DMS153 treated with DMSO at 0.1 percent for 48 hours (cell line): Measurements from ENCODE around the gene ANKRD33.

Experiments used
- DNase-seq: peaks from one replicate; lab custom pipeline; 2025; ENCODE audit not compliant: unreplicated experiment; lab: John Stamatoyannopoulos, UW

Gene ANKRD33, protein sequence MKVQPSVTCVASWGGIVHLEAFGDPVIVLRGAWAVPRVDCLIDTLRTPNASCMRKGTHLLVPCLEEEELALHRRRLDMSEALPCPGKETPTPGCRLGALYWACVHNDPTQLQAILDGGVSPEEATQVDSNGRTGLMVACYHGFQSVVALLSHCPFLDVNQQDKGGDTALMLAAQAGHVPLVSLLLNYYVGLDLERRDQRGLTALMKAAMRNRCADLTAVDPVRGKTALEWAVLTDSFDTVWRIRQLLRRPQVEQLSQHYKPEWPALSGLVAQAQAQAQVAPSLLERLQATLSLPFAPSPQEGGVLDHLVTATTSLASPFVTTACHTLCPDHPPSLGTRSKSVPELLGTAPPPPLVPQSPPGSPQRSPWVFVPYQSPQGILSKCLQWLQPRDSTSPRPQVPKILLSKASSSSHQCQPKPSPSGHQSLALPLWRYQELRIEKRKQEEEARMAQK

DNA sequence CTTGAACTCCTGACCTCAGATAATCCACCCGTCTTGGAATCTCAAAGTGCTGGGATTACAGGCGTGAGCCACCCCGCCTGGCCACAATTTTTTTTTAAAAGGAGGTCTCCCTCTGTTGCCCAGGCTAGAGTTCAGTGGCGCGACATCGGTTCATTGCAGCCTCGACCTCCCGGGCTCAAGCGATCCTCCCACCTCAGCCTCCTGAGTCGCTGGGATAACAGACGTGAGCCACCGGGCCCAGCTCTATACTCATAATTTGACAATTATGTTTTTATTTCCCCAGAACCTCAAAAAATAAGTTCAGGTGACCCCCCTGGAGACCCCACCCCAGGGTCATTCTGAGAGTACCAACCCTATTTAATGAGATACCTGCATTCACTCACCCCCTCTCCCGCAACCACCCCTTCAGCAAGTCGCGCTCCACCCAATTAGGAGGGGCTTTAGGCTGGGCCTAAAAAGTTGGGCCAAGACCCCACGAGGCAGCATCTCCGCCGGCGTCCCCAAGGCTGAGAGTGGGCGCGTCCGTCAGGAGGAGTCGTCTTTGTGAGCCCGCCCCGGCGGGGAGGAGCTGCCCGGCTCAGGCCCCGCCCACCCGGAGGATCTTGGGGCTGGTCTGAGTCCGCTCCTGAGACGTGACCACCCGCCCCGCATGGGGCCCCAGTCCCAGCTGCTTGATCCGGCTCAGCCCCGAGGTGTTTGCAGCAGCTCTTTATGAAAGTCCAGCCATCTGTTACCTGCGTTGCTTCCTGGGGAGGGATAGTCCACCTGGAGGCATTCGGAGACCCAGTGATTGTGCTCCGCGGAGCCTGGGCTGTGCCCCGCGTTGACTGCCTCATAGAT, at the start of gene ANKRD33:
Gene ANKRD33 (plus strand): TSS at position 628 of the 840 bp plus-strand sequence. CDS start 84 bp downstream, at position 712.
- no peak for DNase-seq

- DNase-seq = no peak
Observed at GRCh38 chr12:51838762-51839161, 49.1 kb upstream of the ANKRD33 start.

GRCh38 chr12:51839310-51839947, 48.5 kb upstream of the ANKRD33 start:
- DNase-seq = no peak

DNA sequence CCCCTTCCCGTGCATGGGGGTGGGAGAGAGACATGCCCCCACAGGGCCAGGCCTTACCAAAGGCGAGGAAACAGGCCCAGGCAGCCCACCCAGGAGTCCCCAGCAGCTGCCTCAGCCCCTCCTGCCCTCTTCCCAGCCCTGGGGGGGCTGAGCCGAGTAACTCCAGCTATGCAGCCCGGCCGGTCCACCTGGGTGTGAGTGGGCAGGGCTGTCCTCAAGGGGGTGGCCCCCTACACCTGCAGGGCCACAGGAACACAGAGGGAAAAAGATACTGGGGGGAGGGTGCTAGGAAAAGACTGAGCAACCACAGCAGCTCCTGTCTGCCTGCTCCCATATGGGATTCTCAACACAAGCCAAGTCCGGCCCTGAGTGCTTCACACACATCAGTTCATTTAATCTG, 46.9 kb upstream of the ANKRD33 start:
- DNase-seq = no peak

DNA sequence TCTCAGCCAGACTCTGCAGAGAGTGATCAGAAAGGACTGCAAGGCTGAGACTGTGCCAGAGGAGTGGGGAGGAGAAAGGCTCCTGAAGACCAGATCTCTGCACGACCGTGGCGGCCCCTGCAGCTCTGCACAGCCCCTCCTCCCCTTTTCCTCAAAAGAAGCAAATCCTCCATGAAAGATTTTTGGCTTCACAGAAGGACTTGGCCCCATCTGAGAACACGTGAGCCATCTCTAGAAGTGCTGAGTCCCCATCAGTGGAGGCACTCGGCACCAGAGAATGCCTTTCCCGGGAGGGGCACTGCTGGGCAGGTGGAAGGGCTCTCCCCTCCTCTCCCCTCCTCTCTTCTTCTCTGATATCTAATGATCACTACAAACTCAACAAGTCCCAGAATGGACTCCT, 46.2 kb upstream of the ANKRD33 start:
- DNase-seq = no peak

GRCh38 chr12:51844854-51845253, 43.0 kb upstream of the ANKRD33 start:
- DNase-seq = no peak

- no peak for DNase-seq
Observed at GRCh38 chr12:51845482-51845881, 42.4 kb upstream of the ANKRD33 start.

DNA sequence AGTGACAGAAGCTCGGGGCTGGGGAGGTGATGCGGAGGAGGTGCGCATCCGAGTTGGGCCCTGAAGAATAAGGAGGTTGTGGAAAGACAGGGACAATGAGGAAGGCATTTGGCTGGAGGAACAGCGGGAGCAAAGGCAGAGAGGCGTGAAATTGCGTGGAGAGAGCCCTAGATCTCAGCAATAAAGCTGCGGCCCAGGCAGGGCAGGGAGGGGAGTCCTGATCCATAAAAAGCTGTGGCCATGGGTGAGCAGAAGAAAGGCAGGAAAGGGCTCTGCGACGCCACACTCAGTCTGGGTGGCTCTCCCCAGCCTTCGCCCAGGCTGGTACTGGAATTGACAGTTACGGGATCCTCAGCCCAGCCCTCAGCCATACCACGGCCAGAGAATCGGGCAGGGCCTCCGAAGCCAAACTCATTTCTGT, 41.6 kb upstream of the ANKRD33 start:
- no peak for DNase-seq

- no peak for DNase-seq
Observed at GRCh38 chr12:51846911-51847642, 40.8 kb upstream of the ANKRD33 start.

- no peak for DNase-seq
Observed at GRCh38 chr12:51847643-51848325, 40.1 kb upstream of the ANKRD33 start.

GRCh38 chr12:51848326-51848727, 39.6 kb upstream of the ANKRD33 start, which contains the start of gene FIGNL2:
FIGNL2 (minus strand) TSS chr12:51848718; CDS start chr12:51822413, 26,305 bp downstream.
- no peak for DNase-seq

DNA sequence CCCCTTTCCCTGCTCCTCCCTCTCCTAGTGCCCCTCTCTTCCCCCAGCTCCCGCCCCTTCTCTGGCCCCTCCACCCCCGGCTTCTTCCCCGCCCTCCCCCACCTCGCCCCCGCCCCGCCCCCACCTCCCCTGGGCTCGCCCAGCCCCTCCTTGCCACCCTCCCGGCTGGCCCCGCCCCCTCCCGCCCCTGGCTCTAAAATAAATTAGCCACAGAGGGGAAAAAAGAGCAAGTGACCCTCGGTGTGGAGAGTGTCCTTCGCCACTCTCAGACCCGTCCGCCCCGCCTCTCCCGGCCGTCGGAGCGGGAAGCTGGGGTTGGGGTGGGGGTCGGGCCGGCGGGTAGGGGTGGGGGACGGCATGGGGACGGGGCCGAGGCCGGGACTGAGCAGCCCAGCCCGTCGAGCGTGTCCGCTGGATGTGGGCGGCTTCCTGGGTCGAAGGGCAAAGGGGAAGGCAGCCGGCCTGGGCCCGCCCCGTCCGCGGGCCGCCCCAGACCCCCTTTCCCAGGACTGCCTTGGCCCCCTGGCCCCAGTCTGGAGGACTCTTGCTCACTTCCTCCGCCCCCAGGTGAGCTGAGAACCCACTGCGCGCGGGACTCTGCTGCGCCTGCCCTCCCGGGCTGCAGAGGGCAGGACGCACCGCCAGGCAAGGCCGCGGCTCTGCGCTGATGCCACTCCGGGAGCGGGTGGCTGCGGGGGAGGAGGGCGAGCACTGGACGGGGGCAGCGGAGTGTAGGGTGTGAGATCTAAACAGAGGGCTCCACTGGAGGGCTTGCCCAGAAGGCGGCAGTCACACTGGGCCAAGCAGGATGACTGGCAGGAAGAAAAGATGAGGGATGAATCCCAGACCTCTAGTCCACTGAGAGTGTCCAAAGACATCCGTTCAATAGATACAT, 38.8 kb upstream of the ANKRD33 start:
- no peak for DNase-seq

DNA sequence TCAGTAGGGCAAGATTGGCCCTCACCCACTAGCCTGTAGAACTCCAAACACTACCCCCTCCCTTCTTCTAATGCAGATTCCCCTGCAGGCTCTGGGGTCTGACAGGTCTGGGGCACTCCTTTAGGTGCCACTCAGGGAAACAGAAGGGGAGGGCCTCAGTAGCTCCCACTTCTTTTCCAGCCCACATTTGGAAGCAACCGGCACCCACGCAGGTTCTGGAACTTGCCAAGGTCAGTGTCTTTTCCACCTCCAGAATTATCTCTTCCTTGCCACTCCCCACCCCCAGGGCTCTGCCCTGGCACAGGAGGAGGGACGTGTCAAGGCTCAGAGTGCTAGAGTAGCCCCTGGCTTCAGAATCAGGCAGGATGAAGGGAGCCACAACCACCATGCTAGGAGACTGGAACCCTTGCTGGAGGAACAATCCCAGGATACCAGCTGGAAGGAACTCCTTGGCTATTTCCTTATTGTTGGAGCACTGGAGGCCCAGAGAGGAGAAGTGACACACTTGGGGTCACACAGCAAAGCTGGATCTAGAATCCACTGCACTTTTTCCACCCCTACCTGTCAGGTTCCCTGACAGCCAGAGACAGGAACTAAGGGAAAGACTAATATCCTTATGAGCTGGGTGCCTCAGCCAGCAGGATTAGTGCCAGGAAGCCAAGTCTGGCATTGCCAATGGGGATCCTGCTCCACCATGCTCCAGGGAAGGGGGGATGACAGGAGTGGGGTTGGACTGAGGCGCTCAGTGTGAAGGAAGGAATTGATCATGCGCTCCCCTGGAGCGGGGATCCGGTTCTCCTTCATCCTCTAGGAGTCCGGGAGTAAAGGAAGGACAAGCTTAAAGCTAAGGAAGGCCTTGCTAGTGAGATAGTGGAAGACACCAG, 37.6 kb upstream of the ANKRD33 start:
- no peak for DNase-seq

- no peak for DNase-seq
Observed at GRCh38 chr12:51850965-51851299, 37.0 kb upstream of the ANKRD33 start.

DNA sequence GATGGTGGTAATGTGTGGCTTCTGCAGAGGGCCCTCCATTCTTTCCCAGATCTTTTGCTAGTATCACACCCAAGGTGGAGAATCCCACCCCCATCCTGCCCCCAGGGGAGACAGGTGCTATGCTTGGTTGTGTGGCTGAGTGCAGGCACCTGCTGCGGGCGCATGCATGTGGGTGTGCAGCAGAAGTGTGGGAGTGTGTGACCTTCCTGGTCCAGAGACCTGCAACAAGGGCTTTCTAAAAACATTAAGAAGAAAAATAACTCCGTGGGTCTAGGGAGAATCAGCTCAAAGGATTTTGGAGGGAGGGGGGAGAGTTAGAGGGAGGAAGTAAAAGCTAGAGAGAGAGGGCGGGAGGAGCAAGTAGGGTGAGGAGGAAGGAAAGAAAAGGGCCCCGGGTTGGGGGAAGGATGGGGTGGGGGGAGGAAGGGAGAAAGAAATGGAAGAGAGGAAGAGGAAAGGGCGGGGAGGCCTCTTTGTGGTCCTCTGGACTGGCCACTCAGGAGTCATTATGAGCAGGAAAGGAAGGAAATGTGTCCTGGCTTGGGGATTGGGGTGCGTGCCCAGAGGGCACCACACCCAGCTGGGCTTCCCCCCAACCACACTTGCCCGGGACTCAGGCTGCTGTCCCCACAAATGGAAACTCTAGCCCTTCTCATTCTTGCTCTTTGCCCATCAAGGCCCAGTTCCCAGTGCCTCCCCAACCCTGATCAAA, 36.3 kb upstream of the ANKRD33 start:
- DNase-seq = no peak

DNA sequence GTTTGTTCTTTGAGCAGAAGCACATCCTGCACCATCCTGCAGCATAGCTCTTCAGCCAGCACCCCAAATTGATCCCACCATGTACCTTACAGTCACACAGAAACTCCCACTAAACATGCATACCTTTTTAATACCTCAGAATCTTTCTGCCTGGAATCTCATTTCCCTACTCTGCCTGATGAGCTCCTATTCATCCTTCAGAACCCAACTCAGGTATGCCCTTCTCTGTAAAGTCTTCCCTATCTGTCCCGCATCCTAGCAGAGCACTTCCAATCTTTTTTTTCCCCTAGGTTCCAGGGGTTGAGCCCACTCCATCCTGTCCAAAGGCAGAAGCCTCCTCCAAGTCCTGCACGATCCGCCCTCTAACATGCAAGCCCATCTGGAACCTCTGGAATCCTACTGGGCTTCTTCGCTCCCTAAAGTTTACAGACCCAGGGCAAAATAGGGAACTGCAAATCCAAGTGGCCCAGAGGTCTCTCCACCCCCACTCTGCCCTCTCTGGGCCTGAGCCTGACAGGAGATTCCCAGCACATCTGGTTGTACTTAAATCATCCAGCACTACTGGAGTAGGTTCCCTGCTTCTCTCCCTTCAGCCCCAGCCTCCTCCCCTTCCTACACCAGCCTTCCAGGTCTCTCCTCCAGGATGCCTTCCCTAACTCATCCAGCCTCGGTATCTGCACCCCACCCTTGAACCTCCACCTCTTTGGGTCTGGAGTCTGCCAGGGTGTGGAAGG, 35.3 kb upstream of the ANKRD33 start:
- no peak for DNase-seq
